K562 (cell line): Measurements from ENCODE around the gene FGD6. TPM values are rescaled to one million over a fixed set of nuclear protein-coding genes. Genes with fewer than 3 reads are reported as not detected.
A peak's percentile ranks its signal among the peaks of the same experiment; 100 is the strongest.

ENCODE experiments used
- CEBPB ChIP-seq: fragments of 450-650 bp; IDR thresholded peaks from 2 replicates; pipeline ENCODE4 v1.6.1; 2016; ENCODE audit warnings: missing genetic modification characterization, missing compliant biosample characterization
- ELF4 ChIP-seq: fragments of 450-650 bp; formaldehyde crosslinking; IDR thresholded peaks from 2 replicates; pipeline ENCODE4 v1.4.0; 2022; ENCODE audit warnings: missing genetic modification characterization
- HDAC2 ChIP-seq: fragments of 450-650 bp; IDR thresholded peaks from 2 replicates; pipeline ENCODE4 v1.6.1; 2016; ENCODE audit warnings: mild to moderate bottlenecking
- HDAC3 ChIP-seq: fragments of 450-650 bp; IDR thresholded peaks from 2 replicates; pipeline ENCODE4 v1.6.1; 2018; ENCODE audit warnings: borderline replicate concordance, mild to moderate bottlenecking, moderate library complexity; ENCODE audit not compliant: partially characterized antibody
- POLR2AphosphoS5 ChIP-seq: IDR thresholded peaks from 2 replicates; pipeline ENCODE4 v1.6.1; 2011; ENCODE audit warnings: mild to moderate bottlenecking, low read depth, low read length, moderate library complexity; ENCODE audit not compliant: control insufficient read depth, insufficient read depth
- SIN3A ChIP-seq, 2 experiments: fragments of 150-350 bp in 1 of 2; IDR thresholded peaks; 2 replicates each; pipeline ENCODE4 v1.6.1; 2011 to 2016; ENCODE audit warnings: borderline replicate concordance in 2 of 2, low read depth in 2 of 2, low read length in 2 of 2, mild to moderate bottlenecking in 2 of 2, moderate library complexity in 2 of 2; ENCODE audit not compliant: control insufficient read depth in 1 of 2
- ZSCAN32 ChIP-seq: fragments of 450-650 bp; formaldehyde crosslinking; IDR thresholded peaks from 2 replicates; pipeline ENCODE4 v1.4.0; 2020; ENCODE audit warnings: mild to moderate bottlenecking, moderate library complexity
- polyA plus RNA-seq, 8 experiments: library from polyadenylated mRNA; depleted of rRNA in 4 of 8; stranded (reverse) in 5 of 8; unstranded in 3 of 8; fragments of >200 nt; fragmentation: Nextera tagmentation in 2 of 8; fragmentation: Illumina TruSeq in 1 of 8; extraction: Ambion mirVana in 2 of 8; extraction: Trizol in 1 of 8; gene quantifications; 2 replicates each; pipeline versions ENCODE4 v1.2.1 to v1.2.3, GENCODE V29; 2011 to 2014; ENCODE audit warnings: inconsistent platforms in 1 of 8, missing spikeins in 1 of 8
- total RNA-seq, 7 experiments: library from RNA; depleted of rRNA in 6 of 7; stranded (reverse); fragments of >200 nt in 6 of 7; fragmentation: Illumina TruSeq in 2 of 7; extraction: Trizol in 2 of 7; gene quantifications; 2 replicates each; pipeline versions ENCODE4 v1.2.1 to v1.2.3, GENCODE V29; 2011 to 2021; ENCODE audit warnings: low replicate concordance in 1 of 7
- TF ChIP-seq, protein P1 (sequence below), 2 experiments: fragments of 450-650 bp in 1 of 2; sonication (generic) in 1 of 2; formaldehyde crosslinking in 1 of 2; IDR thresholded peaks in 1 of 2; conservative IDR thresholded peaks in 1 of 2; 2 replicates each; pipeline versions ENCODE4 v1.6.1 to v1.8.1; 2016 to 2023; ENCODE audit warnings: mild to moderate bottlenecking in 2 of 2, moderate library complexity in 2 of 2, inconsistent platforms in 1 of 2, missing genetic modification reagents in 1 of 2
- TF ChIP-seq, protein P2 (sequence below): fragments of 450-650 bp; IDR thresholded peaks from 2 replicates; pipeline ENCODE4 v1.6.1; 2017; ENCODE audit warnings: mild to moderate bottlenecking, moderate library complexity
- TF ChIP-seq, protein P3 (sequence below): sonication (generic); formaldehyde crosslinking; IDR thresholded peaks from 2 replicates; pipeline ENCODE4 v1.9.0; 2022; ENCODE audit warnings: mild to moderate bottlenecking, missing genetic modification reagents
- TF ChIP-seq, protein P4 (sequence below), 2 experiments: fragments of 450-650 bp; conservative IDR thresholded peaks; 2 replicates each; pipeline ENCODE4 v1.6.1; 2017; ENCODE audit warnings: mild to moderate bottlenecking in 2 of 2, moderate library complexity in 2 of 2
- TF ChIP-seq, protein P5 (sequence below): fragments of 200-800 bp; sonication (Bioruptor generic); IDR thresholded peaks from 2 replicates; pipeline ENCODE4 v1.6.1; 2016; ENCODE audit warnings: missing genetic modification characterization, missing compliant biosample characterization
- TF ChIP-seq, protein P6 (sequence below), 2 experiments: fragments of 450-650 bp; IDR thresholded peaks; 2 replicates each; pipeline ENCODE4 v1.6.1; 2016

Gene FGD6
- total and polyA plus RNA-seq, 9 of the 15 experiments (the other 6 are each of a cell fraction or from before 2014, with no cell fraction given) = 1.5 to 11.1 (median 5.8) TPM

DNA sequence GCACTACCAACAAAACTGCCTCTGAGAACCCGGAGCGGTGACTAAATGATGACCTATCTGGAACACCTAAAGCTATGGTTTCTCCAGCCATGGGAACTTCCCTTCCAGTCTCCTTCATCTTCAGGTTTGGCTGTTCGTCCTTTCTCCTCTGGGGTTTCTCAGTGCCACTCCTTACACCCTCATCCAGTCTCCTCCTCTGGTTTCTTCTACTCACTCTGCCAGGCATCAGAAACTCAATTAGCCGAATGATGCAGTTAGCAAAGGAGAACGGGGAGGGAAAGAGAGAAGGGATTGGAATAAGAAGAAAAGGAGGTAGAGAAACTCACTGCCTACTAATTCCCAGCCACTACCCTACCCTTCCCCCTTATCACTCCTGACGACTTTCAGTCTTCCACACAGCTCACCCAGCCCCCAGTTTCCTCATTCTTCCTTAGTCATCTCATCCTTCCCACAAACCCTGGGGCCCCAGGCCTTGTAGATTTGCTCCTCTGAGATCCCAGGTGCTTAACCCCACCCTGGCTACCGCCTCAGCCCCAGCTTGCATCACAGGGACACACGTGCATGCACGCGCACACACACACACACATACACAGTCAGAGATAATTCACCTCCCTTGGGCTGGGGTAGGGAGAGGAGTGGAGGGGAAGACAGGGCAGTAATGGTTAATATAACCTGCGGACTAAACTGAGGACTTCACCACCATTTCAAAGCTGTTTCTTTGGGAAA lies 13.0 kb downstream of the FGD6 start (continued):
- TF ChIP-seq, protein P1, sequence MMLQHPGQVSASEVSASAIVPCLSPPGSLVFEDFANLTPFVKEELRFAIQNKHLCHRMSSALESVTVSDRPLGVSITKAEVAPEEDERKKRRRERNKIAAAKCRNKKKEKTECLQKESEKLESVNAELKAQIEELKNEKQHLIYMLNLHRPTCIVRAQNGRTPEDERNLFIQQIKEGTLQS (IDR thresholded peaks at IDR 0.05) = peak; percentile 95
- TF ChIP-seq, protein P1 (CRISPR knock-in tag; conservative IDR thresholded peaks at IDR 0.05) = peak; percentile 90
- TF ChIP-seq CEBPB (tag) (peak; percentile 95), POLR2AphosphoS5 (peak; percentile 70; the same call in 1 of the 2 replicates), ZSCAN32 (no peak), SIN3A (IDR thresholded peaks at IDR 0.05; ENCODE audit: borderline replicate concordance in 2 of 2, control insufficient read depth in 1 of 2, low read depth in 2 of 2, low read length in 2 of 2) (no peak), ELF4 (peak; percentile 4; the same call in 1 of the 2 replicates), HDAC3 (peak; percentile 64), HDAC2 (peak; percentile 88; the same call in 1 of the 2 replicates)
- TF ChIP-seq, protein P2, sequence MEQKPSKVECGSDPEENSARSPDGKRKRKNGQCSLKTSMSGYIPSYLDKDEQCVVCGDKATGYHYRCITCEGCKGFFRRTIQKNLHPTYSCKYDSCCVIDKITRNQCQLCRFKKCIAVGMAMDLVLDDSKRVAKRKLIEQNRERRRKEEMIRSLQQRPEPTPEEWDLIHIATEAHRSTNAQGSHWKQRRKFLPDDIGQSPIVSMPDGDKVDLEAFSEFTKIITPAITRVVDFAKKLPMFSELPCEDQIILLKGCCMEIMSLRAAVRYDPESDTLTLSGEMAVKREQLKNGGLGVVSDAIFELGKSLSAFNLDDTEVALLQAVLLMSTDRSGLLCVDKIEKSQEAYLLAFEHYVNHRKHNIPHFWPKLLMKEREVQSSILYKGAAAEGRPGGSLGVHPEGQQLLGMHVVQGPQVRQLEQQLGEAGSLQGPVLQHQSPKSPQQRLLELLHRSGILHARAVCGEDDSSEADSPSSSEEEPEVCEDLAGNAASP = no peak
- TF ChIP-seq, protein P3, sequence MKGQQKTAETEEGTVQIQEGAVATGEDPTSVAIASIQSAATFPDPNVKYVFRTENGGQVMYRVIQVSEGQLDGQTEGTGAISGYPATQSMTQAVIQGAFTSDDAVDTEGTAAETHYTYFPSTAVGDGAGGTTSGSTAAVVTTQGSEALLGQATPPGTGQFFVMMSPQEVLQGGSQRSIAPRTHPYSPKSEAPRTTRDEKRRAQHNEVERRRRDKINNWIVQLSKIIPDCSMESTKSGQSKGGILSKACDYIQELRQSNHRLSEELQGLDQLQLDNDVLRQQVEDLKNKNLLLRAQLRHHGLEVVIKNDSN (CRISPR knock-in tag) = peak; percentile 35; the same call in 1 of the 2 replicates
- TF ChIP-seq, protein P4, sequence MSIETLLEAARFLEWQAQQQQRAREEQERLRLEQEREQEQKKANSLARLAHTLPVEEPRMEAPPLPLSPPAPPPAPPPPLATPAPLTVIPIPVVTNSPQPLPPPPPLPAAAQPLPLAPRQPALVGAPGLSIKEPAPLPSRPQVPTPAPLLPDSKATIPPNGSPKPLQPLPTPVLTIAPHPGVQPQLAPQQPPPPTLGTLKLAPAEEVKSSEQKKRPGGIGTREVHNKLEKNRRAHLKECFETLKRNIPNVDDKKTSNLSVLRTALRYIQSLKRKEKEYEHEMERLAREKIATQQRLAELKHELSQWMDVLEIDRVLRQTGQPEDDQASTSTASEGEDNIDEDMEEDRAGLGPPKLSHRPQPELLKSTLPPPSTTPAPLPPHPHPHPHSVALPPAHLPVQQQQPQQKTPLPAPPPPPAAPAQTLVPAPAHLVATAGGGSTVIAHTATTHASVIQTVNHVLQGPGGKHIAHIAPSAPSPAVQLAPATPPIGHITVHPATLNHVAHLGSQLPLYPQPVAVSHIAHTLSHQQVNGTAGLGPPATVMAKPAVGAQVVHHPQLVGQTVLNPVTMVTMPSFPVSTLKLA (conservative IDR thresholded peaks at IDR 0.05) = peak; percentile 73 to 92
- TF ChIP-seq, protein P5, sequence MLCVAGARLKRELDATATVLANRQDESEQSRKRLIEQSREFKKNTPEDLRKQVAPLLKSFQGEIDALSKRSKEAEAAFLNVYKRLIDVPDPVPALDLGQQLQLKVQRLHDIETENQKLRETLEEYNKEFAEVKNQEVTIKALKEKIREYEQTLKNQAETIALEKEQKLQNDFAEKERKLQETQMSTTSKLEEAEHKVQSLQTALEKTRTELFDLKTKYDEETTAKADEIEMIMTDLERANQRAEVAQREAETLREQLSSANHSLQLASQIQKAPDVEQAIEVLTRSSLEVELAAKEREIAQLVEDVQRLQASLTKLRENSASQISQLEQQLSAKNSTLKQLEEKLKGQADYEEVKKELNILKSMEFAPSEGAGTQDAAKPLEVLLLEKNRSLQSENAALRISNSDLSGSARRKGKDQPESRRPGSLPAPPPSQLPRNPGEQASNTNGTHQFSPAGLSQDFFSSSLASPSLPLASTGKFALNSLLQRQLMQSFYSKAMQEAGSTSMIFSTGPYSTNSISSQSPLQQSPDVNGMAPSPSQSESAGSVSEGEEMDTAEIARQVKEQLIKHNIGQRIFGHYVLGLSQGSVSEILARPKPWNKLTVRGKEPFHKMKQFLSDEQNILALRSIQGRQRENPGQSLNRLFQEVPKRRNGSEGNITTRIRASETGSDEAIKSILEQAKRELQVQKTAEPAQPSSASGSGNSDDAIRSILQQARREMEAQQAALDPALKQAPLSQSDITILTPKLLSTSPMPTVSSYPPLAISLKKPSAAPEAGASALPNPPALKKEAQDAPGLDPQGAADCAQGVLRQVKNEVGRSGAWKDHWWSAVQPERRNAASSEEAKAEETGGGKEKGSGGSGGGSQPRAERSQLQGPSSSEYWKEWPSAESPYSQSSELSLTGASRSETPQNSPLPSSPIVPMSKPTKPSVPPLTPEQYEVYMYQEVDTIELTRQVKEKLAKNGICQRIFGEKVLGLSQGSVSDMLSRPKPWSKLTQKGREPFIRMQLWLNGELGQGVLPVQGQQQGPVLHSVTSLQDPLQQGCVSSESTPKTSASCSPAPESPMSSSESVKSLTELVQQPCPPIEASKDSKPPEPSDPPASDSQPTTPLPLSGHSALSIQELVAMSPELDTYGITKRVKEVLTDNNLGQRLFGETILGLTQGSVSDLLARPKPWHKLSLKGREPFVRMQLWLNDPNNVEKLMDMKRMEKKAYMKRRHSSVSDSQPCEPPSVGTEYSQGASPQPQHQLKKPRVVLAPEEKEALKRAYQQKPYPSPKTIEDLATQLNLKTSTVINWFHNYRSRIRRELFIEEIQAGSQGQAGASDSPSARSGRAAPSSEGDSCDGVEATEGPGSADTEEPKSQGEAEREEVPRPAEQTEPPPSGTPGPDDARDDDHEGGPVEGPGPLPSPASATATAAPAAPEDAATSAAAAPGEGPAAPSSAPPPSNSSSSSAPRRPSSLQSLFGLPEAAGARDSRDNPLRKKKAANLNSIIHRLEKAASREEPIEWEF (CRISPR knock-in tag) = no peak
- TF ChIP-seq, protein P6, sequence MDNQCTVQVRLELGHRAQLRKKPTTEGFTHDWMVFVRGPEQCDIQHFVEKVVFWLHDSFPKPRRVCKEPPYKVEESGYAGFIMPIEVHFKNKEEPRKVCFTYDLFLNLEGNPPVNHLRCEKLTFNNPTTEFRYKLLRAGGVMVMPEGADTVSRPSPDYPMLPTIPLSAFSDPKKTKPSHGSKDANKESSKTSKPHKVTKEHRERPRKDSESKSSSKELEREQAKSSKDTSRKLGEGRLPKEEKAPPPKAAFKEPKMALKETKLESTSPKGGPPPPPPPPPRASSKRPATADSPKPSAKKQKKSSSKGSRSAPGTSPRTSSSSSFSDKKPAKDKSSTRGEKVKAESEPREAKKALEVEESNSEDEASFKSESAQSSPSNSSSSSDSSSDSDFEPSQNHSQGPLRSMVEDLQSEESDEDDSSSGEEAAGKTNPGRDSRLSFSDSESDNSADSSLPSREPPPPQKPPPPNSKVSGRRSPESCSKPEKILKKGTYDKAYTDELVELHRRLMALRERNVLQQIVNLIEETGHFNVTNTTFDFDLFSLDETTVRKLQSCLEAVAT (IDR thresholded peaks at IDR 0.05) = peak in 1 of 2 experiments; percentile 90; a peak in 3 of 4 replicates
